Immature natural killer cell (primary cell): ENCODE measurements around the gene KLHL29. TPM values are rescaled to one million over a fixed set of nuclear protein-coding genes. Genes with fewer than 3 reads are reported as not detected.

ENCODE experiments used
- DNase-seq, 3 donors: peaks; one replicate each; pipeline ENCODE4 v3.0.0; 2022; ENCODE audit warnings: mixed read lengths in 1 of 3
- H3K27ac Mint-ChIP-seq, 6 donors: one replicate each; pipeline ENCODE4 v1.8.0; 2020; ENCODE audit warnings: mixed read lengths in 6 of 6, mild to moderate bottlenecking in 5 of 6, inconsistent platforms in 4 of 6, moderate library complexity in 3 of 6
- H3K27me3 Mint-ChIP-seq, 3 donors: one replicate each; pipeline ENCODE4 v1.8.0; 2020 to 2021; ENCODE audit warnings: low read depth in 3 of 3, mild to moderate bottlenecking in 3 of 3, mixed read lengths in 3 of 3, moderate library complexity in 3 of 3, inconsistent platforms in 1 of 3
- H3K36me3 Mint-ChIP-seq, 3 donors: one replicate each; pipeline ENCODE4 v1.8.0; 2020; ENCODE audit warnings: mixed read lengths in 3 of 3, inconsistent platforms in 2 of 3, mild to moderate bottlenecking in 2 of 3
- H3K4me1 Mint-ChIP-seq, 2 donors: one replicate each; pipeline ENCODE4 v1.8.0; 2020; ENCODE audit warnings: inconsistent platforms in 2 of 2, mild to moderate bottlenecking in 2 of 2, mixed read lengths in 2 of 2, moderate library complexity in 1 of 2
- H3K4me3 Mint-ChIP-seq, 5 donors: one replicate each; pipeline ENCODE4 v1.8.0; 2020; ENCODE audit warnings: mild to moderate bottlenecking in 5 of 5, mixed read lengths in 5 of 5, inconsistent platforms in 3 of 5, moderate library complexity in 3 of 5
- H3K9me3 Mint-ChIP-seq, 6 donors: one replicate each; pipeline ENCODE4 v1.8.0; 2020; ENCODE audit warnings: mild to moderate bottlenecking in 6 of 6, mixed read lengths in 6 of 6, inconsistent platforms in 4 of 6, moderate library complexity in 3 of 6
- polyA plus RNA-seq, 3 donors: library from polyadenylated mRNA; unstranded; fragments of 300-500 nt; fragmentation: Illumina TruSeq; gene quantifications; one replicate each; pipeline ENCODE4 v1.2.3, GENCODE V29; 2021

The KLHL29 gene
- polyA plus RNA-seq, 3 donors from 2014 or later = 0.02 to 0.41 TPM; not detected in 1

- Mint-ChIP-seq H3K36me3 (no peaks in the 10 kb centered on the region), H3K9me3 (no peaks in the 10 kb centered on the region), H3K4me1 (peaks cover 13 to 16% of the 10 kb centered on the region in 2 donors), H3K4me3 (no peak overlapping the region), H3K27ac (no peak overlapping the region), H3K27me3 (peaks cover 4 to 14% (median 4%) of the 10 kb centered on the region in 3 donors)
- DNase-seq = no peak
Observed at GRCh38 chr2:23456881-23457760, 72.1 kb downstream of the KLHL29 start.

DNA sequence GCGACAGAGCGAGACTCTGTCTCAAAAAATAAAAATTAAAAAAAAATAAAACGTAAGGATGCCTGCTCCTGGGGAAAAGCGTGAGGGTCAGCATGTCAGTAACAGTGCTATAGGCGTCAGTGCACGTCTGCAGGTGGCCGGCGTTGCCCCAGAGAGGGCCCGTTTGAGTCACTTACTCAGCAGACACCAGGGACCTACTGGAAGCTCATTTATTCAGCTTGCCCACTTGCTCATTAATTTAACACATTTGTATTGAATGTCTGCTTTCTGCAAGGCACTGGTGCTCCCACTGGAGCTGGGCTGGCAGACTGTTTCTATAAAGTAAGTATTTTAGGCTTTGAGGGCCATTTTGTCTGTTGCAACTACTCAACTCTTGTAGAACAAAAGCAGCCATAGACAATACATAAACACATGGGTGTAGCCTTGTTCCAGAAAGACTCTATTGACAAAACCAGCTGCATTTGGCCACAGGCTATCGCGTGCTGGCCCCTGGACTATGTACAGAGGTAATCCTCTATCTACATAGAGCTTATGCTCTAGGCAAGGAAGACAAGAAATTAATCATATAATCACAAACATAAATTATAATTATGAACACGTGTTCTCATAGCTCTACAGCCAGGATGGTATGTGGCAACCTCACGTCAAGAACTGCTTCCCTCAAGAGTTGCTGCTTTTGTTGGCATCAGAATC is 73.2 kb downstream of the KLHL29 start:
- Mint-ChIP-seq H3K36me3 (no peaks in the 10 kb centered on the region), H3K4me1 (peaks cover 5 to 6% of the 10 kb centered on the region in 2 donors), H3K9me3 (no peaks in the 10 kb centered on the region), H3K27ac (no peak overlapping the region), H3K27me3 (peaks cover 2 to 9% (median 3%) of the 10 kb centered on the region in 3 donors), H3K4me3 (no peak overlapping the region)
- DNase-seq = no peak

- Mint-ChIP-seq H3K4me1 (no peaks in the 10 kb centered on the region), H3K27me3 (peaks cover 2 to 9% (median 3%) of the 10 kb centered on the region in 3 donors), H3K36me3 (no peaks in the 10 kb centered on the region), H3K27ac (no peak overlapping the region), H3K4me3 (no peak overlapping the region), H3K9me3 (no peaks in the 10 kb centered on the region)
- no peak for DNase-seq
Observed at GRCh38 chr2:23459032-23459431, 74.1 kb downstream of the KLHL29 start.

DNA sequence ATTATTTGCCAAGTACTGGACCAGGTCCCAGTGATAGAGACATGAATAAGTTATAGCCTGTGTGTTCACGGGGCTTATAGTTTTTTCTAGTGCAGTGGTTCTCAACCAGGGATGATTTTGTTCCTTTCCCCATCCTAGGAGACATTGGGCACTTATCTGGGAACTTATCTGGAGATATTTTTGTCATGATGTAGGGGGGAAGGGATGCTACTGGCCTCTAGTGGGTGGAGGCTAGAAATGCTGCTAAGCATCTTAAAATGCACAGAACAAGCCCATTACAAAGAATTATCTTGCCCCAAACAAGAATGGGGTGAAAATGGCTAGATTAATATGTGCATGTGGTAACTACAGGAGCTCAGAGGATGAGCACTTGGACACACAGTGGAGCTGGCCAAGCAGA is 75.2 kb downstream of the KLHL29 start:
- Mint-ChIP-seq H3K4me1 (no peaks in the 10 kb centered on the region), H3K36me3 (no peaks in the 10 kb centered on the region), H3K27ac (no peak overlapping the region), H3K9me3 (no peaks in the 10 kb centered on the region), H3K27me3 (peaks cover 2 to 5% (median 2%) of the 10 kb centered on the region in 3 donors), H3K4me3 (no peak overlapping the region)
- DNase-seq = no peak

DNA sequence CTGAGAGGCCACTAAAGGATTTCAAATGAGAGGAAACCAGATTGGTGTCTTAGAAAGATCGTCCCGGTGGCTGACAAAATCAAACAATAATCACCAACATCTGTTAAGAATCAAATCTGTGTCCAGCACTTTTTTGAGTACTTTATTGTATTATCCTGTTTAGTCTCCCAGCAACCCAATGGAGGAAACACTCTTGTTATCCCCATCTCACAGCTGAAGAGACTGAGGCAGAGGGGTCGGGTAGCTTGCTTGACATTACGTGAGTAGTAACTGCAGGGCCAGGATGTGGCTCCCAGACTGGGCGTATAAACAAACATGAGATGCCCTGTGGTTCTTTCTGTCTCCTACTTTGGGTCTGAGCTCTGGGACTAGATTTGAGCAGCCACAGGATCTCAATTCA is 76.0 kb downstream of the KLHL29 start:
- peaks cover 0 to 5% (median 2%) of the 10 kb centered on the region in 3 donors for H3K27me3 Mint-ChIP-seq
- no peak overlapping the region for H3K27ac Mint-ChIP-seq
- H3K36me3 Mint-ChIP-seq = no peaks in the 10 kb centered on the region
- DNase-seq = no peak
- no peaks in the 10 kb centered on the region for H3K4me1 Mint-ChIP-seq
- no peak overlapping the region for H3K4me3 Mint-ChIP-seq
- H3K9me3 Mint-ChIP-seq = no peaks in the 10 kb centered on the region

GRCh38 chr2:23464156-23464555 is 79.2 kb downstream of the KLHL29 start:
- DNase-seq = no peak
- Mint-ChIP-seq H3K27me3 (peaks cover 4 to 9% (median 8%) of the 10 kb centered on the region in 3 donors), H3K4me1 (no peaks in the 10 kb centered on the region), H3K27ac (no peak overlapping the region), H3K4me3 (no peak overlapping the region), H3K9me3 (no peaks in the 10 kb centered on the region), H3K36me3 (no peaks in the 10 kb centered on the region)

DNA sequence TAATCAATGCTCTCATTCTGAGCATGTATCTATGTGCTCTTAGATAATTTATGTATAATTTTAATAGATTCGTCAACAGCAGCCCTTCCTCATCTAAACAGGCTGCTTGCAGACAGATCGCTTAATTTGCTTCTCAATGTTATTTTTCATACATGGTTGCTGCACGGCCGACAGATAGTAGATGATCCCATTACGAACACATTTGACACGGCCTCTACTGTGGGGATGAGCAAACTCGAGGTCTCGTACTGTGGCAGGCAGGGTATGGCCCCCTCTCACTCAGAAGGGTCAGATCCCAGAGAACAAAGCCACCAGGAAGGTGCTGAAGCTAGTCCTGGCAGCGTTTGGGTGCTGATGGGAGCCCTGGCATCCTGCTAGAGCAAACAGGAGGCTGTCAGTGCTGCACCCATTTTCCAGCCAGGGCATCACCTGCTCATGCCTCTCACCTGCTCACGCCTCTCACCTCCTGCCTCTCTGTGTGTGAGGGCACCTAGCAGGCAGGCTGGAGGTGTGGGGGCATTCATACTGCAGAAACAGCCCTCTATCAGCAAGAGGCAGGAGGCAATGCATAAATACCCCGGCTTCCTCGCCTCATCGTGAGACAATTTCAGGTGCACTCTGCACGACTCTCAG is 80.0 kb downstream of the KLHL29 start:
- no peak overlapping the region for H3K27ac Mint-ChIP-seq
- no peak for DNase-seq
- H3K4me3 Mint-ChIP-seq = no peak overlapping the region
- H3K4me1 Mint-ChIP-seq = no peaks in the 10 kb centered on the region
- H3K36me3 Mint-ChIP-seq = no peaks in the 10 kb centered on the region
- H3K27me3 Mint-ChIP-seq = peaks cover 4 to 9% (median 8%) of the 10 kb centered on the region in 3 donors
- no peaks in the 10 kb centered on the region for H3K9me3 Mint-ChIP-seq

DNA sequence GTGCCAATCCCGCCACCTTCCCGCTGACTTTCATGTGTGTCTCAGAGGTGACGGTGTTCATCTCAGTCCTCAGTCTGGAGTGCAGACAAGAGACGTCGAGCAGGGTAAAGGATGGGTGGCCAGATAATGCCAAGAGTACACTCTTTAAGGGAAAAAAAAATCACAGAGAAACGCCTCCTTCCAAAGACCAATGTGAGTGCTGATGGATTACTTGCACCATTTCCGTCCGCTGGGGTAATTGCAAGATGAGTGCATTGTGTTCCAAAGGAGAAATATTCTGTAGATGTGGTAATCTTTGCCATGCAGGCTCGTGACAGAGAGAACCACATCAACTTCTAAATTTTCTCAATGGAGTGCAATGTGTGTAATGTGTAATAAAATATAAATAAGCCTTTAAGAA is 81.0 kb downstream of the KLHL29 start:
- H3K27ac Mint-ChIP-seq = no peak overlapping the region
- no peaks in the 10 kb centered on the region for H3K4me1 Mint-ChIP-seq
- DNase-seq = no peak
- H3K9me3 Mint-ChIP-seq = no peaks in the 10 kb centered on the region
- H3K36me3 Mint-ChIP-seq = no peaks in the 10 kb centered on the region
- peaks cover 4 to 10% (median 8%) of the 10 kb centered on the region in 3 donors for H3K27me3 Mint-ChIP-seq
- no peak overlapping the region for H3K4me3 Mint-ChIP-seq

DNA sequence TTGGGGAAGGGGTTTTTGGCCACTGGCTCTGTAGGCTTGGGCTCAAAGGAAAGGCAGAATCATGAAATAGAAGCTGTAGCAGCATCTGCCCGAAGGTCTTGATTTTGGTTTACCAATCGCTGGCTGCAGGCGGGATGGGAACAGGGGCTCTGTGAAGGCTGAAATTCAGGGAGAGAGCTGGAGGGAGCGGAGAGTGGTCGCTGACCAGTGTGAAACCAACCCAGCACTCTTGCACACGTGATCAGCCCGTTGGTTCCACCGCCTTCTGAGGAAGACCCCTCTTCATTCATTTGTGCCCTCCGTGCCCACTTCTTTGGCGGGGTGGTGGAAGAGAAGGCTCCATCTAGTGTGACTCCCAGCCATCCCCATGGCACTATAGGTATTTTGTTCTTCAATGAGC is 82.6 kb downstream of the KLHL29 start:
- no peak overlapping the region for H3K27ac Mint-ChIP-seq

GRCh38 chr2:23468474-23469141 is 83.6 kb downstream of the KLHL29 start:
- no peaks in the 10 kb centered on the region for H3K36me3 Mint-ChIP-seq
- H3K9me3 Mint-ChIP-seq = no peaks in the 10 kb centered on the region
- H3K27ac Mint-ChIP-seq = no peak overlapping the region
- no peak for DNase-seq
- no peaks in the 10 kb centered on the region for H3K4me1 Mint-ChIP-seq
- H3K27me3 Mint-ChIP-seq = peaks cover 4 to 10% (median 8%) of the 10 kb centered on the region in 3 donors
- H3K4me3 Mint-ChIP-seq = no peak overlapping the region

More for the DNA sequence above, 82.6 kb downstream of the KLHL29 start:
- Mint-ChIP-seq H3K4me1 (no peaks in the 10 kb centered on the region), H3K27me3 (peaks cover 4 to 10% (median 8%) of the 10 kb centered on the region in 3 donors), H3K9me3 (no peaks in the 10 kb centered on the region), H3K4me3 (no peak overlapping the region), H3K36me3 (no peaks in the 10 kb centered on the region)
- DNase-seq = no peak

DNA sequence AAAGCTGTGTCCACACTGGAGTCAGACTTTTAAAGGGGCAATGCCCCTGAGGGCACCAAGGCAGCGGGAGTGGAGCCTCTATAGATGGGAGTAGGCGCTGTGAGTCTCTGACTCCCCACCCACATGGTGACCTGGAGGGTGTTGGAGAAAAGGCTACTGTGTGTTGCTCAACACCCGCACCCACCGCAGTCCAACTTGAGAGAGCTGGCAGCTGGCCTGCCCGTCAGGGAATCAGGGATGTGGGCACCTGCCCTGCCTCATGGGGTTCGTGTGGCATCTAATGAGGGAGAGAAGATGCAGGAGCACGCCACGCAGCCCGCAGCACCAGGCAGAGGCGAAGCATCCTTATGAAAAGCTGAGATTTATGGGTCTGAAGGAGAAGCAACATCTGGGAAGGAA is 84.2 kb downstream of the KLHL29 start:
- peaks cover 4 to 10% (median 8%) of the 10 kb centered on the region in 3 donors for H3K27me3 Mint-ChIP-seq
- DNase-seq = no peak

DNA sequence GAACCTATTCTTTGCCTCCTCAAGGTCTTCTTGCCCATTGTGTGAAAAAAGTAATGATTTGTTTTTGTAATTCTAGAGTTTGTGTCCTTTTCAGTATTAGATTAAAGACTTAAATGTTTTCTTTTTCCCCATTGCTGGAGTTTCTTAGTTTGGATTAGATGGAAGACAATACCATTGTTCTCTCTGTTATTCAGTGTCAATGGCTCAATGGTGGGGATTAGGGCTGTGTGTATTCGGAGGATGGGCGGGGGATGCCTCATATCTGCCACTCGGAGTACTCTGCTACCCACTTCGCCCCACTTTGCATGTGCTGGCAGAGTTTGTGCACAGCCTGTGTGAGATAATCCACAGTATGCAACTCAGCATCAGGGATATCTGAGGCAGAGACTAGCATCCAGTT is 90.1 kb downstream of the KLHL29 start:
- no peaks in the 10 kb centered on the region for H3K36me3 Mint-ChIP-seq

More for the DNA sequence above, 84.2 kb downstream of the KLHL29 start:
- H3K4me1 Mint-ChIP-seq = no peaks in the 10 kb centered on the region
- H3K9me3 Mint-ChIP-seq = no peaks in the 10 kb centered on the region
- H3K36me3 Mint-ChIP-seq = no peaks in the 10 kb centered on the region
- H3K27ac Mint-ChIP-seq = no peak overlapping the region
- H3K4me3 Mint-ChIP-seq = no peak overlapping the region

DNA sequence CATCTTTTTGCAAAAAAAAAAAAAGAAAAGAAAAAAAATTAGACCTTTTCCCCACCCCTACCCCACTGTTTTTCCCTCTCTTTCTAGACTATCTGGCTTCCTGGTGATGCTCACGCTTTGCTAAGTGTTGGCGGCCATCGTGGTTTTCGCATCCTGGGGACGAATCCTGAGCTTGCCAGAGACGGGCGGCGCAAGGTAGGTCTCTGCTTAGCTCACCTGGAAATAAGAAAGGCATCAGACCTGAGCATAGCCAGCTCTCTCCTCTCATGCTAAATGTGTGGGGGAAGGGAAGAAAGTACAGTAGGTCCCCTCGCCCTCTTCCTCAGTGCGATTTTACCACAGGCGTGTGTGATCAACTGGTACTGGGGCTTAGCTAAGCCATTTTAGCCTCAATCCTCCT is 90.5 kb downstream of the KLHL29 start:
- DNase-seq = no peak
- Mint-ChIP-seq H3K27me3 (peaks cover 0 to 8% (median 0%) of the 10 kb centered on the region in 3 donors), H3K9me3 (peaks cover 0 to 1% (median 0%) of the 10 kb centered on the region in 6 donors), H3K4me1 (no peaks in the 10 kb centered on the region), H3K4me3 (no peak overlapping the region), H3K36me3 (no peaks in the 10 kb centered on the region), H3K27ac (no peak overlapping the region)

More for the DNA sequence above, 90.1 kb downstream of the KLHL29 start:
- Mint-ChIP-seq H3K27ac (no peak overlapping the region), H3K4me1 (no peaks in the 10 kb centered on the region), H3K9me3 (peaks cover 0 to 1% (median 0%) of the 10 kb centered on the region in 6 donors), H3K4me3 (no peak overlapping the region), H3K27me3 (peaks cover 0 to 8% (median 0%) of the 10 kb centered on the region in 3 donors)
- DNase-seq = no peak
